ENCODE results near the gene CSN3.

CSN3 gene

DNA sequence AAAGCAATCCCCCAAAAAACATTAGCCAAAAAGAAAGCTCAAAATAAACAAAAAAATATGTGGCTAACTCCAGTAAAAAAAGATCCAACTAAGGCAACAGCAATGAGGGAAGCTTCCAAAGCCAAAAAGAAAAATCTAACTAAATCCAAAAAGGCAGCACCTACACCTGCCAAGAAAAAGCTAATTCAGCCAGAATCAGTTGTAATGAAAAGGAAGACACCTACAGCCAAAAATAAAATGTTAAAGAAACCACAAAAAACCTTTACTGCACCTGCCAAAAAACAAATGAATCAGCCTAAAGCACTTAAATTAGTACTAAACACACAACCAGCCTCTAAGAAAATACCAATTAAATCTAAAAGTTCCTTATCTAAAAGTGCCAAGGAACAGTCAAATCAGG lies 55.2 kb downstream of the CSN3 start:
- FAIRE-seq: no peak

DNA sequence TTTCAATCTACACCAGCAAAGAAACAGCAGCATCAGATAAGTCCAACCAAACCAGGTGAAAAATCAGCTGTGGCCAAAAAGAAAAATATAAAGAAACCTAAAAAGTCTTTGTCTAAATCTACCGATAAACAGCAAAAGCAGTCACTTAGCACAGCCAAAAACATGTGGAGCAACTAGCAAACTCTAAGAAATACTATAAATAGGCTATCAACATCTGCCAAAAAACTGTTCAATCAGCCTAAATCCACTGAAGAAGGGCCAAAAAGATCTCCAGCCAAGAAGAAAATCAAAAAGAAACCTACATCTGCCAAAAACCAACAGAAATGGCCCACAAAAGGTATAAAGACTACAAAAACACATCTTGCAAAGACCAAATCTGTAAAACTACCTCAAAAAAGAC lies 55.7 kb downstream of the CSN3 start:
- no peak for FAIRE-seq

GRCh38 chr4:70299643-70300042 lies 57.2 kb downstream of the CSN3 start:
- FAIRE-seq: no peak

DNA sequence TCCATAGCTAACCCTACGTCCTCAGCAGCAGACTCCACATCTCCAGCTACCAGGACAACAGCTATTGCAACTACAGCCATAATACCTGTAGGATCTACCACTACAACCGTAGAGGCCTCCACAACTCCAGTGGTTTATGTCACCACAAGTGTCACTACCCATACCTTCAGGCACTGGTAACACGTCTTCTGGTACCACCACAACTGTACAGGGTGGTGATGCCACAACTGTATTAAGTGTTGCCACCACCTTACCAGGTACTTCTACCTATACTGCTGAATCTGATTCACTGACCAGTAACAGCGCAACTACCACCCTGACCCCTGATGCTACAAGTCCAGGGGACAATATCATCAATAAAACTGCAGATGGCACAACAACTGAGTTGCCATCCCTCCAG lies 57.8 kb downstream of the CSN3 start:
- no peak for FAIRE-seq

Measured in colon (tissue), 2 donors.